Activated naive CD8-positive, alpha-beta T cell treated with anti-CD3 and anti-CD28 coated beads, Interleukin-2, amount 50 U/mL, for 24 hours (primary cell): ENCODE measurements around the gene ACSL4.
"Not testable (repeated sequence)": the region's sequence is repeated elsewhere in the genome, so short reads cannot be mapped to it uniquely, and the experiment has no call there.

Source experiments
- ATAC-seq: fragments of 150-1000 bp; cut with Tn5 transposase; one replicate; pipeline ENCODE4 v1.10.0; 2021
- DNase-seq: peaks from one replicate; pipeline ENCODE4 v3.0.0; 2021
- H3K27ac Mint-ChIP-seq: one replicate; pipeline ENCODE4 v1.8.0; 2021; ENCODE audit warnings: mild to moderate bottlenecking, mixed read lengths
- H3K27me3 Mint-ChIP-seq: one replicate; pipeline ENCODE4 v1.8.0; 2021; ENCODE audit warnings: mixed read lengths
- H3K36me3 Mint-ChIP-seq: one replicate; pipeline ENCODE4 v1.8.0; 2021; ENCODE audit warnings: low read depth, mixed read lengths
- H3K4me1 Mint-ChIP-seq: one replicate; pipeline ENCODE4 v1.8.0; 2021; ENCODE audit warnings: mixed read lengths
- H3K4me3 Mint-ChIP-seq: one replicate; pipeline ENCODE4 v1.8.0; 2021; ENCODE audit warnings: mild to moderate bottlenecking, moderate library complexity, mixed read lengths
- H3K9me3 Mint-ChIP-seq: one replicate; pipeline ENCODE4 v1.8.0; 2021; ENCODE audit warnings: mixed read lengths

ACSL4 gene

GRCh38 chrX:109742722-109743121, 9.7 kb upstream of the ACSL4 start:
- no peak for DNase-seq
- Mint-ChIP-seq H3K4me3 (no peak overlapping the region), H3K27ac (no peak overlapping the region), H3K9me3 (no peaks in the 10 kb centered on the region), H3K36me3 (no peaks in the 10 kb centered on the region), H3K27me3 (no peaks in the 10 kb centered on the region), H3K4me1 (no peaks in the 10 kb centered on the region)
- ATAC-seq: no peak

GRCh38 chrX:109740896-109741295, 7.8 kb upstream of the ACSL4 start:
- not testable (repeated sequence) for H3K27ac Mint-ChIP-seq, H3K4me1 Mint-ChIP-seq, DNase-seq, ATAC-seq, H3K27me3 Mint-ChIP-seq, H3K36me3 Mint-ChIP-seq, H3K9me3 Mint-ChIP-seq, H3K4me3 Mint-ChIP-seq

- DNase-seq: no peak
- H3K4me3 Mint-ChIP-seq: no peak overlapping the region
- H3K9me3 Mint-ChIP-seq: no peaks in the 10 kb centered on the region
- H3K36me3 Mint-ChIP-seq: no peaks in the 10 kb centered on the region
- no peak for ATAC-seq
- no peaks in the 10 kb centered on the region for H3K27me3 Mint-ChIP-seq
- H3K27ac Mint-ChIP-seq: no peak overlapping the region
- no peaks in the 10 kb centered on the region for H3K4me1 Mint-ChIP-seq
Observed at GRCh38 chrX:109740433-109740809, 7.4 kb upstream of the ACSL4 start.

GRCh38 chrX:109739625-109740432, 6.8 kb upstream of the ACSL4 start:
- Mint-ChIP-seq H3K27ac (no peak overlapping the region), H3K27me3 (no peaks in the 10 kb centered on the region), H3K4me3 (no peak overlapping the region), H3K4me1 (peaks cover 3% of the 10 kb centered on the region), H3K36me3 (no peaks in the 10 kb centered on the region), H3K9me3 (no peaks in the 10 kb centered on the region)
- ATAC-seq (no peak), DNase-seq (no peak)

- no peaks in the 10 kb centered on the region for H3K9me3 Mint-ChIP-seq
- no peak for DNase-seq
- H3K4me3 Mint-ChIP-seq: no peak overlapping the region
- no peak for ATAC-seq
- H3K4me1 Mint-ChIP-seq: peaks cover 27% of the 10 kb centered on the region
- H3K27ac Mint-ChIP-seq: no peak overlapping the region
- no peaks in the 10 kb centered on the region for H3K27me3 Mint-ChIP-seq
- peaks cover 16% of the 10 kb centered on the region for H3K36me3 Mint-ChIP-seq
Observed at GRCh38 chrX:109735202-109735744, 2.2 kb upstream of the ACSL4 start.

GRCh38 chrX:109733613-109734083, 591 bp upstream of the ACSL4 start:
- Mint-ChIP-seq H3K27ac (peak overlapping the region; percentile 88), H3K27me3 (no peaks in the 10 kb centered on the region), H3K4me1 (peaks cover 40% of the 10 kb centered on the region), H3K4me3 (peak overlapping the region; percentile 87), H3K9me3 (no peaks in the 10 kb centered on the region), H3K36me3 (peaks cover 27% of the 10 kb centered on the region)
- DNase-seq: no peak
- no peak for ATAC-seq

- Mint-ChIP-seq H3K4me1 (peaks cover 52% of the 10 kb centered on the region), H3K9me3 (no peaks in the 10 kb centered on the region), H3K27ac (peak overlapping the region; percentile 100), H3K27me3 (no peaks in the 10 kb centered on the region), H3K36me3 (peaks cover 33% of the 10 kb centered on the region), H3K4me3 (peak overlapping the region; percentile 99)
- peak; percentile 78 for ATAC-seq
- peak; percentile 20 for DNase-seq
Observed at GRCh38 chrX:109732017-109732801, 848 bp downstream of the ACSL4 start.

- peak overlapping the region; percentile 62 for H3K4me3 Mint-ChIP-seq
- H3K36me3 Mint-ChIP-seq: peaks cover 41% of the 10 kb centered on the region
- no peaks in the 10 kb centered on the region for H3K9me3 Mint-ChIP-seq
- no peak for DNase-seq
- peak overlapping the region; percentile 49 for H3K27ac Mint-ChIP-seq
- H3K4me1 Mint-ChIP-seq: peaks cover 41% of the 10 kb centered on the region
- H3K27me3 Mint-ChIP-seq: no peaks in the 10 kb centered on the region
- ATAC-seq: no peak
Observed at GRCh38 chrX:109728173-109728535, 4.9 kb downstream of the ACSL4 start.

- not testable (repeated sequence) for ATAC-seq, H3K4me3 Mint-ChIP-seq, H3K27me3 Mint-ChIP-seq
Observed at GRCh38 chrX:109724971-109725370, 8.1 kb downstream of the ACSL4 start.

GRCh38 chrX:109720947-109721346, 12.1 kb downstream of the ACSL4 start:
- H3K27ac Mint-ChIP-seq: no peak overlapping the region
- H3K36me3 Mint-ChIP-seq: peaks cover 17% of the 10 kb centered on the region
- ATAC-seq: no peak

More at GRCh38 chrX:109724971-109725370, 8.1 kb downstream of the ACSL4 start:
- H3K9me3 Mint-ChIP-seq, DNase-seq, H3K27ac Mint-ChIP-seq: not testable (repeated sequence)
- Mint-ChIP-seq H3K4me1 (peaks cover 46% of the 10 kb centered on the region), H3K36me3 (peaks cover 32% of the 10 kb centered on the region)

GRCh38 chrX:109719264-109719663, 13.8 kb downstream of the ACSL4 start:
- peaks cover 14% of the 10 kb centered on the region for H3K36me3 Mint-ChIP-seq
- no peaks in the 10 kb centered on the region for H3K9me3 Mint-ChIP-seq
- H3K27me3 Mint-ChIP-seq: no peaks in the 10 kb centered on the region
- DNase-seq (no peak), ATAC-seq (no peak)
- no peak overlapping the region for H3K4me3 Mint-ChIP-seq
- peaks cover 33% of the 10 kb centered on the region for H3K4me1 Mint-ChIP-seq
- no peak overlapping the region for H3K27ac Mint-ChIP-seq

More at GRCh38 chrX:109720947-109721346, 12.1 kb downstream of the ACSL4 start:
- no peak for DNase-seq
- no peaks in the 10 kb centered on the region for H3K9me3 Mint-ChIP-seq
- H3K4me3 Mint-ChIP-seq: no peak overlapping the region
- no peaks in the 10 kb centered on the region for H3K27me3 Mint-ChIP-seq
- H3K4me1 Mint-ChIP-seq: peaks cover 37% of the 10 kb centered on the region

- no peaks in the 10 kb centered on the region for H3K9me3 Mint-ChIP-seq
- H3K36me3 Mint-ChIP-seq: peaks cover 8% of the 10 kb centered on the region
- DNase-seq: no peak
- H3K4me3 Mint-ChIP-seq: no peak overlapping the region
- peaks cover 42% of the 10 kb centered on the region for H3K4me1 Mint-ChIP-seq
- H3K27ac Mint-ChIP-seq: no peak overlapping the region
- ATAC-seq: no peak
- no peaks in the 10 kb centered on the region for H3K27me3 Mint-ChIP-seq
Observed at GRCh38 chrX:109716431-109717028, 16.5 kb downstream of the ACSL4 start.

- Mint-ChIP-seq H3K36me3 (peaks cover 2% of the 10 kb centered on the region), H3K4me3 (no peak overlapping the region), H3K9me3 (no peaks in the 10 kb centered on the region), H3K4me1 (peaks cover 46% of the 10 kb centered on the region), H3K27ac (no peak overlapping the region), H3K27me3 (no peaks in the 10 kb centered on the region)
- DNase-seq (no peak), ATAC-seq (no peak)
Observed at GRCh38 chrX:109714340-109714958, 18.6 kb downstream of the ACSL4 start.

GRCh38 chrX:109710181-109710580, 22.9 kb downstream of the ACSL4 start:
- H3K27ac Mint-ChIP-seq: peak overlapping the region; percentile 46

More at GRCh38 chrX:109710181-109710580, 22.9 kb downstream of the ACSL4 start:
- peaks cover 8% of the 10 kb centered on the region for H3K36me3 Mint-ChIP-seq
- no peaks in the 10 kb centered on the region for H3K27me3 Mint-ChIP-seq
- H3K4me3 Mint-ChIP-seq: no peak overlapping the region
- no peaks in the 10 kb centered on the region for H3K9me3 Mint-ChIP-seq
- no peak for ATAC-seq
- DNase-seq: no peak
- peaks cover 69% of the 10 kb centered on the region for H3K4me1 Mint-ChIP-seq
